ENCODE measurements around the gene WAPL.

The WAPL gene

GRCh38 chr10:86511027-86511865 is 10.3 kb downstream of the WAPL start:
- peaks cover 18% of the 10 kb centered on the region; the same call in 1 of the 2 replicates for H3K36me3 ChIP-seq (ENCODE audit: insufficient read depth, low read length)

GRCh38 chr10:86509145-86509544 is 12.4 kb downstream of the WAPL start:
- no peak overlapping the region for H3K9ac ChIP-seq (ENCODE audit: insufficient read length)
- peaks cover 9% of the 10 kb centered on the region; the same call in 1 of the 2 replicates for H3K36me3 ChIP-seq (ENCODE audit: insufficient read depth, low read length)
- H3K9me3 ChIP-seq (ENCODE audit: low read depth, low read length): no peaks in the 10 kb centered on the region
- no peak for TF ChIP-seq EZH2 (IDR thresholded peaks at IDR 0.05)
- no peak for TF ChIP-seq FOXP2 (optimal IDR thresholded peaks at IDR 0.05; ENCODE audit: control extremely low read depth, extremely low read length, insufficient read depth)
- TF ChIP-seq POLR2AphosphoS5 (IDR thresholded peaks at IDR 0.05; ENCODE audit: borderline replicate concordance, low read depth, low read length): no peak
- H3K27ac ChIP-seq: no peak overlapping the region
- no peak overlapping the region for H3K4me3 ChIP-seq
- no peak for DNase-seq (ENCODE audit: low read depth, low spot score)

More at GRCh38 chr10:86511027-86511865, 10.3 kb downstream of the WAPL start:
- H3K4me3 ChIP-seq: no peak overlapping the region
- H3K9ac ChIP-seq (ENCODE audit: insufficient read length): no peak overlapping the region
- no peak overlapping the region for H3K27ac ChIP-seq
- no peaks in the 10 kb centered on the region for H3K9me3 ChIP-seq (ENCODE audit: low read depth, low read length)
- no peak for DNase-seq (ENCODE audit: low read depth, low spot score)
- TF ChIP-seq EZH2 (IDR thresholded peaks at IDR 0.05) (no peak), FOXP2 (optimal IDR thresholded peaks at IDR 0.05; ENCODE audit: control extremely low read depth, extremely low read length, insufficient read depth) (no peak), POLR2AphosphoS5 (IDR thresholded peaks at IDR 0.05; ENCODE audit: borderline replicate concordance, low read depth, low read length) (no peak)

DNA sequence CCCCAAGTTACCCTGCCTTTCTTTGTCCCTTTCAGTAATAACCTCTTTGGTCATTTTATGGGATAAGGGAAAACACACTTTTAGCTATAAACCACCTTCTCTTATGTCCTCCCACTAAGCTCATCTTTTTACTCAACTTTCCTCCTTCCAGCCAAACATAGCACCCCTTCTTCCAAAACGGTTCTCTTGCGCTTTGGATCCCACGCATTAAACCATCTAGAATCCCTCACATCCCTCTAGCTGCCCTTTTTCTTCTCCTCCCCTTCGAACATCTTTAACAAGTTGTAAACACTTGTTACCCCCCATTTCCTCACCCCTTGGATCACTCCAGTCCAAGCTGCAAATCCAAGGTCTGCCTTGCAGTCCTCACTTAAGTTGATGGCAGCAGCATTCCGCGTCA is 13.4 kb downstream of the WAPL start:
- no peak for TF ChIP-seq EZH2 (IDR thresholded peaks at IDR 0.05)
- no peak for TF ChIP-seq FOXP2 (optimal IDR thresholded peaks at IDR 0.05; ENCODE audit: control extremely low read depth, extremely low read length, insufficient read depth)
- no peak for TF ChIP-seq POLR2AphosphoS5 (IDR thresholded peaks at IDR 0.05; ENCODE audit: borderline replicate concordance, low read depth, low read length)
- no peak overlapping the region for H3K27ac ChIP-seq
- no peaks in the 10 kb centered on the region for H3K9me3 ChIP-seq (ENCODE audit: low read depth, low read length)
- DNase-seq (ENCODE audit: low read depth, low spot score): no peak
- H3K36me3 ChIP-seq (ENCODE audit: insufficient read depth, low read length): peaks cover 5% of the 10 kb centered on the region; the same call in 1 of the 2 replicates
- H3K9ac ChIP-seq (ENCODE audit: insufficient read length): no peak overlapping the region
- no peak overlapping the region for H3K4me3 ChIP-seq

DNA sequence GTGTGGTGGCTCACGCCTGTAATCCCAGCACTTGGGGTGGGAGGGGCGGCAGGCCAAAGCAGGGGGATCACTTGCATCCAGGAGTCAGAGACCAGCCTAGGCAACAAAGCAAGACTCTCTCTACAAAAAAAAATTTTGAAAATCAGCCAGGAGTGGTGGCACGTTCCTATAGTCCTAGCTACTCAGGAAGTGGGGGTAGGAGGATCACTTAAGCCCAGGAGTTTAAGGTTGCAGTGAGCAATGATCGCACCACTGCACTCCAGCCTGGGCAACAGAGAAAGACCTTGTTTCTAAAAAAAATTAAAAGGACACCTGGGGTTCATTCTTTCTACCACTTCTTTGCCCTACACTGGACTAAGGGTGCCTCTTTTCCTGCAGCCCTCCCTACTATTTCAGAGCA is 15.1 kb downstream of the WAPL start:
- Histone ChIP-seq H3K9ac (ENCODE audit: insufficient read length) (no peak overlapping the region), H3K9me3 (ENCODE audit: low read depth, low read length) (no peaks in the 10 kb centered on the region), H3K27ac (no peak overlapping the region), H3K4me3 (no peak overlapping the region), H3K36me3 (ENCODE audit: insufficient read depth, low read length) (peaks cover 5% of the 10 kb centered on the region; the same call in 1 of the 2 replicates)
- DNase-seq (ENCODE audit: low read depth, low spot score): no peak
- no peak for TF ChIP-seq FOXP2 (optimal IDR thresholded peaks at IDR 0.05; ENCODE audit: control extremely low read depth, extremely low read length, insufficient read depth)
- no peak for TF ChIP-seq POLR2AphosphoS5 (IDR thresholded peaks at IDR 0.05; ENCODE audit: borderline replicate concordance, low read depth, low read length)
- TF ChIP-seq EZH2 (IDR thresholded peaks at IDR 0.05): no peak

DNA sequence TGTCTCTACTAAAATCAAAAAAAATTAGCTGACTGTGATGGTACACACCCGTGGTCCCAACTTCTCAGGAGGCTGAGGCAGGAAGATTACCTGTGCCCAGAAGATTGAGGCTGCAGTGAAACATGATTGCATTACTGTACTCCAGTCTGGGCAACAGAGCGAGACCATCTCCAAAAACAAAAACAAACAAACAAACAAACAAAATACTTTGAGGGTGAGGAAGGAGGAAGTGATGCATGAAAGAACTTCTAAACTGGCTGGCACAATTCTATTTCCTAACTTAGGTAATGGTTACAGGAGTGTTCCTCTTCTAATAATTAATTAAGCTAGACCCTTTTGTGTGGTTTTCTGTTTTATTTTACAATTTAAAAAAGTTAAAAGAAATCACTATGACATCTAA is 15.5 kb downstream of the WAPL start:
- Histone ChIP-seq H3K27ac (no peak overlapping the region), H3K4me3 (no peak overlapping the region), H3K9me3 (ENCODE audit: low read depth, low read length) (no peaks in the 10 kb centered on the region), H3K36me3 (ENCODE audit: insufficient read depth, low read length) (peaks cover 4% of the 10 kb centered on the region; the same call in 1 of the 2 replicates), H3K9ac (ENCODE audit: insufficient read length) (no peak overlapping the region)
- DNase-seq (ENCODE audit: low read depth, low spot score): no peak
- TF ChIP-seq FOXP2 (optimal IDR thresholded peaks at IDR 0.05; ENCODE audit: control extremely low read depth, extremely low read length, insufficient read depth) (no peak), EZH2 (IDR thresholded peaks at IDR 0.05) (no peak), POLR2AphosphoS5 (IDR thresholded peaks at IDR 0.05; ENCODE audit: borderline replicate concordance, low read depth, low read length) (no peak)

GRCh38 chr10:86504510-86504909 is 17.1 kb downstream of the WAPL start:
- Histone ChIP-seq H3K4me3 (no peak overlapping the region), H3K27ac (no peak overlapping the region), H3K9me3 (ENCODE audit: low read depth, low read length) (no peaks in the 10 kb centered on the region), H3K36me3 (ENCODE audit: insufficient read depth, low read length) (peaks cover 12% of the 10 kb centered on the region; the same call in 1 of the 2 replicates), H3K9ac (ENCODE audit: insufficient read length) (no peak overlapping the region)
- TF ChIP-seq POLR2AphosphoS5 (IDR thresholded peaks at IDR 0.05; ENCODE audit: borderline replicate concordance, low read depth, low read length): no peak
- TF ChIP-seq FOXP2 (optimal IDR thresholded peaks at IDR 0.05; ENCODE audit: control extremely low read depth, extremely low read length, insufficient read depth): no peak
- TF ChIP-seq EZH2 (IDR thresholded peaks at IDR 0.05): no peak
- DNase-seq (ENCODE audit: low read depth, low spot score): no peak

GRCh38 chr10:86500846-86501245 is 20.7 kb downstream of the WAPL start:
- Histone ChIP-seq H3K9ac (ENCODE audit: insufficient read length) (no peak overlapping the region), H3K9me3 (ENCODE audit: low read depth, low read length) (no peaks in the 10 kb centered on the region), H3K36me3 (ENCODE audit: insufficient read depth, low read length) (peaks cover 13% of the 10 kb centered on the region; the same call in 1 of the 2 replicates), H3K4me3 (no peak overlapping the region), H3K27ac (no peak overlapping the region)
- TF ChIP-seq EZH2 (IDR thresholded peaks at IDR 0.05) (no peak), POLR2AphosphoS5 (IDR thresholded peaks at IDR 0.05; ENCODE audit: borderline replicate concordance, low read depth, low read length) (no peak), FOXP2 (optimal IDR thresholded peaks at IDR 0.05; ENCODE audit: control extremely low read depth, extremely low read length, insufficient read depth) (no peak)
- no peak for DNase-seq (ENCODE audit: low read depth, low spot score)

DNA sequence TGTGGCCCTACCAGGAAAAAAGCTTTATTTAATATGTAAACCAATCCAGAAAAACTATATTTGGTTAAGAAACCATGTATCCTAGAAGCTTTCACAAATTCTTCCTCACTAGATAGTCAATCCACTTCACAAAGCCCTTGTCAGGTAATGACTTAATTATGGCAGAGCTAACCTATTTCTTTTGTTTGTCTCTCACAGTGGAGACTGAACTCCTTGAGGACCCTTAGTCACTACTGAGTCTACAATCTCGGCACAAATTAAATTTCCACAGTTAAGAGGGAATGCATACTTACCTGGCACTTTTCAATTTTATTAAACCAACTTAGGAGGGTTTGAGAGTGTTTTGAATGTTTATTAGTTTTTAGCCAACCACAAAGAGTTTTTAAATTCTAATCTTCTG is 23.0 kb downstream of the WAPL start:
- peaks cover 13% of the 10 kb centered on the region; the same call in 1 of the 2 replicates for H3K36me3 ChIP-seq (ENCODE audit: insufficient read depth, low read length)

More for the DNA sequence above, 23.0 kb downstream of the WAPL start:
- H3K4me3 ChIP-seq: no peak overlapping the region
- TF ChIP-seq EZH2 (IDR thresholded peaks at IDR 0.05): no peak
- TF ChIP-seq FOXP2 (optimal IDR thresholded peaks at IDR 0.05; ENCODE audit: control extremely low read depth, extremely low read length, insufficient read depth): no peak
- TF ChIP-seq POLR2AphosphoS5 (IDR thresholded peaks at IDR 0.05; ENCODE audit: borderline replicate concordance, low read depth, low read length): no peak
- DNase-seq (ENCODE audit: low read depth, low spot score): no peak
- H3K9ac ChIP-seq (ENCODE audit: insufficient read length): no peak overlapping the region
- H3K9me3 ChIP-seq (ENCODE audit: low read depth, low read length): no peaks in the 10 kb centered on the region
- no peak overlapping the region for H3K27ac ChIP-seq

Data from SK-N-MC (cell line).